GM12878 (cell line): Measurements from ENCODE around the gene MRPL38. TPM values are rescaled to one million over a fixed set of nuclear protein-coding genes. Genes with fewer than 3 reads are reported as not detected.

Source experiments
- ATAC-seq: fragments of 200-7000 bp; cut with Tn5 transposase; 3 replicates; pipeline ENCODE4 v1.9.1; 2020; ENCODE audit warnings: mild to moderate bottlenecking, moderate library complexity
- BruUV-seq: library from RNA; stranded (reverse); fragments of 400-500 nt; replicated peaks from 2 replicates; lab custom pipeline; 2021; lab: Mats Ljungman, UMichigan
- CTCF ChIA-PET: fragments of 300-600 bp; sonication (Branson Sonifier 250); formaldehyde crosslinking; extraction: SDS; loops from one replicate; lab custom pipeline; 2021; ENCODE audit warnings: inconsistent platforms; lab: Yijun Ruan, JAX
- POLR2A ChIA-PET: fragments of 350-600 bp; formaldehyde crosslinking; extraction: SDS; loops from one replicate; lab custom pipeline; 2021; ENCODE audit warnings: inconsistent platforms; lab: Charles Lee
- RAD21 ChIA-PET: fragments of 300-600 bp; sonication (Branson Sonifier 250); formaldehyde crosslinking; loops from one replicate; lab custom pipeline; 2023; ENCODE audit warnings: antibody characterized with exemption; ENCODE audit not compliant: unreplicated experiment; lab: Charles Lee
- SMC1A ChIA-PET: fragments of 300-600 bp; sonication (Branson Sonifier 250); formaldehyde crosslinking; loops from one replicate; lab custom pipeline; 2023; ENCODE audit not compliant: unreplicated experiment, uncharacterized antibody; lab: Charles Lee
- DNase-seq: peaks from one replicate; pipeline ENCODE4 v3.0.0-alpha.2; 2011; ENCODE audit warnings: low read depth, low spot score
- FAIRE-seq: peaks from 3 replicates; lab custom pipeline; 2011; peaks lifted over from hg19 to GRCh38; lab: Jason Lieb, UNC
- H2AFZ ChIP-seq: 2 replicates; pipeline ENCODE4 v1.6.0; 2011; ENCODE audit warnings: low read depth, low read length, control low read depth; ENCODE audit not compliant: control insufficient read depth
- H3K27ac ChIP-seq: 2 replicates; pipeline ENCODE4 v1.5.1; 2011; ENCODE audit warnings: control low read depth; ENCODE audit not compliant: control insufficient read depth, insufficient read depth
- H3K27me3 ChIP-seq, 2 experiments: replicated peaks in 1 of 2; 2 replicates each; pipeline versions ENCODE4 v1.6.0 to v1.6.1; 2011; ENCODE audit warnings: low read length in 1 of 2; ENCODE audit not compliant: control insufficient read depth in 2 of 2, insufficient read depth in 2 of 2
- H3K36me3 ChIP-seq, 2 experiments: 2 replicates each; pipeline ENCODE4 v1.5.1; 2011; ENCODE audit warnings: low read length in 1 of 2; ENCODE audit not compliant: control insufficient read depth in 2 of 2, insufficient read depth in 2 of 2
- H3K4me1 ChIP-seq: 2 replicates; pipeline ENCODE4 v1.6.1; 2011; ENCODE audit warnings: mild to moderate bottlenecking, low read length, moderate library complexity, mixed read lengths; ENCODE audit not compliant: control insufficient read depth, insufficient read depth
- H3K4me2 ChIP-seq: 2 replicates; pipeline ENCODE4 v1.6.0; 2011; ENCODE audit warnings: control low read depth; ENCODE audit not compliant: control insufficient read depth, insufficient read depth
- H3K4me3 ChIP-seq: fragments of 200-600 bp; sonication (generic); 2 replicates; pipeline ENCODE4 v1.5.1; 2016
- H3K79me2 ChIP-seq: 2 replicates; pipeline ENCODE4 v1.6.0; 2011; ENCODE audit warnings: low read length; ENCODE audit not compliant: control insufficient read depth, insufficient read depth
- H3K9ac ChIP-seq: 2 replicates; pipeline ENCODE4 v1.8.0; 2011; ENCODE audit warnings: low read length, control low read depth, mixed read lengths; ENCODE audit not compliant: control insufficient read depth, insufficient read depth
- H3K9me3 ChIP-seq: replicated peaks from 3 replicates; pipeline ENCODE4 v1.5.1; 2011; ENCODE audit warnings: mild to moderate bottlenecking, low read length; ENCODE audit not compliant: control insufficient read depth, insufficient read depth
- H4K20me1 ChIP-seq: 2 replicates; pipeline ENCODE4 v1.6.0; 2011; ENCODE audit not compliant: control insufficient read depth, insufficient read depth
- KDM1A ChIP-seq: fragments of 200-600 bp; sonication (generic); IDR thresholded peaks from 2 replicates; pipeline ENCODE4 v1.6.1; 2016; ENCODE audit warnings: borderline replicate concordance
- POLR2A ChIP-seq: IDR thresholded peaks from 2 replicates; pipeline ENCODE4 v1.6.1; 2011; ENCODE audit warnings: low read depth, mild to moderate bottlenecking, low read length
- POU2F2 ChIP-seq: IDR thresholded peaks from 3 replicates; pipeline ENCODE4 v1.6.1; 2011; ENCODE audit warnings: low read depth, mild to moderate bottlenecking, low read length, borderline replicate concordance
- ZBTB11 ChIP-seq: fragments of 450-650 bp; formaldehyde crosslinking; IDR thresholded peaks from 2 replicates; pipeline ENCODE4 v1.5.0; 2022; ENCODE audit warnings: mild to moderate bottlenecking, missing genetic modification characterization
- ZNF274 ChIP-seq: IDR thresholded peaks from one replicate; pipeline ENCODE4 v1.8.0; 2011; ENCODE audit not compliant: insufficient read length, insufficient read depth
- WGBS: methylation state at CpG from one replicate; pipeline ENCODE4 v1.1.6; 2016; ENCODE audit warnings: low lambda C conversion rate; ENCODE audit not compliant: insufficient replicate concordance, insufficient coverage; ENCODE audit errors: missing lambda C conversion rate; 5-methylcytosine and 5-hydroxymethylcytosine counted together
- in situ Hi-C: fragments of 300-500 bp; cut with MboI; formaldehyde crosslinking; loops from 9 replicates; pipeline ENCODE4 v1.14.3; 2018; ENCODE audit warnings: mixed read lengths
- intact Hi-C: fragments of 100-400 bp; cut with micrococcal nuclease; formaldehyde crosslinking; loops from one replicate; pipeline ENCODE4 v1.14.2; 2022; ENCODE audit not compliant: unreplicated experiment
- polyA plus RNA-seq, 11 experiments: library from polyadenylated mRNA; depleted of rRNA in 4 of 11; unstranded in 6 of 11; stranded (reverse) in 5 of 11; fragments of >200 nt; fragmentation: Nextera tagmentation in 4 of 11; fragmentation: Illumina TruSeq in 1 of 11; extraction: Ambion mirVana in 4 of 11; extraction: Trizol in 1 of 11; gene quantifications; 1 replicate in 1 of 11; 2 replicates in 10 of 11; pipeline versions ENCODE4 v1.2.1 to v1.2.3, GENCODE V29; 2011 to 2016; ENCODE audit warnings: inconsistent platforms in 2 of 11, missing spikeins in 2 of 11, low read depth in 1 of 11
- total RNA-seq, 4 experiments: library from RNA; depleted of rRNA in 3 of 4; stranded (reverse); fragments of >200 nt in 3 of 4; fragmentation: Illumina TruSeq in 1 of 4; extraction: Trizol in 1 of 4; gene quantifications; 2 replicates each; pipeline versions ENCODE4 v1.2.1 to v1.2.3, GENCODE V29; 2013 to 2021

Gene MRPL38
- total and polyA plus RNA-seq, 10 of the 15 experiments (the other 5 are each of a cell fraction or from before 2014, with no cell fraction given) = 6.6 to 205 (median 53.1) TPM

DNA sequence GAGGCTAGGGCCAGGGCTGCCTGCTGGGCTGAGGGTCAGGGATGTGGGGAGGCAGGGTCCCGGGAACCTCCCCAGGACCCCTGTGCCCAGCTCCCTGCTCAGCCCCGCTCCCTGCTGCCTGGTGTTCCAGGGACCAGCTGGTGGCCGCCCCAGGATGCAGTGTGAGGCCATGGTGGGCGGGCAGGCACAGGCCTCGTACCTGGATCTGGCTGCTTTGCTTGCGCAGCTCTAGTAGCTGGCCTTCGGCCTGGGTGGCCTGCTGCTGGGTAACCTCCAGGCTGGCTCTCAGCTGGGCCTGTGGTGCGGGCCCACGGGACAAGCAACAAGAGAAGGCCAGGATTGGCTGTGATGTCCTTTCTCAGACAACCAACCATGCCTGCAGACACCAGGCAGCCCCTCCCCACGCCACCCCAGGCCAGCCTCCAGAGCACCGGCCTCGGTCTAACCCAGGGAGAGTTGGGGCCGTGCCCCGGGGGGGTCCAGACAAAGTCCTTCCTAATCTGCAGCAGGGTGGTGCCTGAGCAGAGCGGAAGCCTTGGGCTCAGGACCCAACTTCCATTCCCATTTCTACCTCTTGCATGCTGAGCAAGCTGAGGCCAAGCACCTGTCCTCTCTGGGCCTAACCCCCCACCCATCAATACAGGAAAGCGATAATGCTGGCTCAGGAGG, 12.0 kb downstream of the MRPL38 start:
- H3K9me3 ChIP-seq = no peaks in the 10 kb centered on the region
- TF ChIP-seq ZNF274 (no peak), POLR2A (0 out of 2 replicates have a peak, but pooled peaks have one; percentile 26), ZBTB11 (CRISPR knock-in tag) (no peak), KDM1A (no peak), POU2F2 (no peak)
- no peaks in the 10 kb centered on the region for H4K20me1 ChIP-seq
- DNase-seq = no peak
- H2AFZ ChIP-seq = no peak overlapping the region
- no peak for ATAC-seq
- no peak overlapping the region for H3K27ac ChIP-seq
- H3K4me2 ChIP-seq = no peak overlapping the region
- ChIA-PET RAD21 (interaction anchor here (4.5 kb wide), 1 partner anchor 37 kb away, joined by 32 read pairs; the partner anchor contains the start of gene WBP2), CTCF (interaction anchor here (4.8 kb wide), 1 partner anchor 15 kb away, joined by 43 read pairs; the partner anchor contains the start of gene TRIM47), SMC1A (no interaction called here), POLR2A (no interaction called here)
- peaks cover 6% of the 10 kb centered on the region for H3K4me1 ChIP-seq
- H3K36me3 ChIP-seq = peaks cover 0 to 4% of the 10 kb centered on the region in 2 experiments; a peak in 3 of 4 replicates
- BruUV-seq = no TSS peak
- no peak overlapping the region for H3K9ac ChIP-seq
- intact Hi-C loops = no loop called here
- peaks cover 15% of the 10 kb centered on the region for H3K79me2 ChIP-seq
- FAIRE-seq = no peak
- H3K4me3 ChIP-seq = no peak overlapping the region
- H3K27me3 ChIP-seq = no peaks in the 10 kb centered on the region
- WGBS = 94% methylated on average over 16 of the region's 16 CpGs
- in situ Hi-C loops = no loop called here
